Mucosa of descending colon (tissue), 3 donors: ENCODE data around the gene UMAD1. TPM values are rescaled to one million over a fixed set of nuclear protein-coding genes. Genes with fewer than 3 reads are reported as not detected.

Source experiments
- ATAC-seq: fragments of 200-7000 bp; cut with Tn5 transposase; one replicate; pipeline ENCODE4 v1.9.1; 2020; ENCODE audit warnings: mild to moderate bottlenecking, moderate library complexity
- DNase-seq, 3 donors: peaks; one replicate each; pipeline ENCODE4 v3.0.0-alpha.2; 2020
- H3K36me3 ChIP-seq: fragments of 200-600 bp; one replicate; pipeline ENCODE4 v1.8.0; 2021; ENCODE audit warnings: low read depth, mild to moderate bottlenecking
- H3K4me1 ChIP-seq: fragments of 200-600 bp; one replicate; pipeline ENCODE4 v1.8.0; 2021; ENCODE audit warnings: low read depth, mild to moderate bottlenecking
- H3K4me3 ChIP-seq: fragments of 200-600 bp; one replicate; pipeline ENCODE4 v1.8.0; 2021; ENCODE audit warnings: mild to moderate bottlenecking
- H3K9me3 ChIP-seq: fragments of 200-600 bp; one replicate; pipeline ENCODE4 v1.8.0; 2021; ENCODE audit warnings: mild to moderate bottlenecking
- CTCF ChIP-seq: fragments of 200-600 bp; IDR thresholded peaks from one replicate; pipeline ENCODE4 v1.8.0; 2022; ENCODE audit warnings: antibody characterized with exemption, mild to moderate bottlenecking
- intact Hi-C, 2 donors: fragments of 100-400 bp; cut with DNase I in 1 of 2; cut with micrococcal nuclease in 1 of 2; formaldehyde crosslinking; loops; one replicate each; pipeline versions ENCODE4 v1.11.0 to v1.11.1; 2022; cut with DNase I, micrococcal nuclease
- total RNA-seq, 3 donors: library from RNA; stranded (reverse); fragmentation: NEBNext Ultra II Directional in 2 of 3; extraction: Animal tissue kit (Norgen Biotek cat#: 25700) in 2 of 3; gene quantifications; one replicate each; pipeline versions ENCODE4 v1.2.1 to v1.2.4, GENCODE V29; 2021 to 2023
- donor health status: DM: no; HTN: no; CAD: no; lungs with moderate emphysema.
- donor health status: DM: no; HTN: no; CAD: no.
- donor health status: DM: no; HTN: yes; CAD: no.

The UMAD1 gene
- total RNA-seq, 3 donors from 2014 or later: 18.5 to 22.1 (median 18.6) TPM

GRCh38 chr7:7848892-7849291 is 208.3 kb downstream of the UMAD1 start:
- peaks cover 3% of the 10 kb centered on the region for H3K9me3 ChIP-seq
- DNase-seq (no peak), ATAC-seq (no peak)
- H3K4me3 ChIP-seq: no peak overlapping the region
- no peaks in the 10 kb centered on the region for H3K36me3 ChIP-seq
- no peak for TF ChIP-seq CTCF
- intact Hi-C loops: no loop called here
- no peaks in the 10 kb centered on the region for H3K4me1 ChIP-seq

GRCh38 chr7:7850150-7850549 is 209.6 kb downstream of the UMAD1 start:
- Histone ChIP-seq H3K9me3 (peaks cover 14% of the 10 kb centered on the region), H3K4me3 (no peak overlapping the region), H3K36me3 (no peaks in the 10 kb centered on the region), H3K4me1 (no peaks in the 10 kb centered on the region)
- intact Hi-C loops: no loop called here
- no peak for ATAC-seq
- DNase-seq: no peak
- no peak for TF ChIP-seq CTCF

GRCh38 chr7:7851381-7851780 is 210.8 kb downstream of the UMAD1 start:
- peaks cover 19% of the 10 kb centered on the region for H3K9me3 ChIP-seq
- no peak overlapping the region for H3K4me3 ChIP-seq
- no peaks in the 10 kb centered on the region for H3K4me1 ChIP-seq
- no peaks in the 10 kb centered on the region for H3K36me3 ChIP-seq
- no peak for ATAC-seq
- no peak for DNase-seq
- TF ChIP-seq CTCF: no peak
- intact Hi-C loops: no loop called here

- intact Hi-C loops: no loop called here
- H3K36me3 ChIP-seq: no peaks in the 10 kb centered on the region
- H3K4me1 ChIP-seq: no peaks in the 10 kb centered on the region
- H3K9me3 ChIP-seq: peaks cover 19% of the 10 kb centered on the region
- no peak overlapping the region for H3K4me3 ChIP-seq
- TF ChIP-seq CTCF: no peak
- DNase-seq (no peak), ATAC-seq (no peak)
Observed at GRCh38 chr7:7851991-7852390, 211.4 kb downstream of the UMAD1 start.

- DNase-seq (no peak), ATAC-seq (peak; percentile 25)
- Histone ChIP-seq H3K4me3 (no peak overlapping the region), H3K4me1 (no peaks in the 10 kb centered on the region), H3K36me3 (no peaks in the 10 kb centered on the region), H3K9me3 (peaks cover 19% of the 10 kb centered on the region)
- TF ChIP-seq CTCF: no peak
- intact Hi-C loops: no loop called here
Observed at GRCh38 chr7:7857143-7857583, 216.6 kb downstream of the UMAD1 start.

- H3K4me1 ChIP-seq: no peaks in the 10 kb centered on the region
- intact Hi-C loops: no loop called here
- peaks cover 19% of the 10 kb centered on the region for H3K9me3 ChIP-seq
- ATAC-seq (no peak), DNase-seq (no peak)
- H3K4me3 ChIP-seq: no peak overlapping the region
- no peak for TF ChIP-seq CTCF
- no peaks in the 10 kb centered on the region for H3K36me3 ChIP-seq
Observed at GRCh38 chr7:7858559-7858958, 218.0 kb downstream of the UMAD1 start.
